Neural cell (in vitro differentiated cells): ENCODE results near the gene AKT3. TPM values are rescaled to one million over a fixed set of nuclear protein-coding genes. Genes with fewer than 3 reads are reported as not detected.
"Not testable (repeated sequence)": the region's sequence is repeated elsewhere in the genome, so short reads cannot be mapped to it uniquely, and the experiment has no call there.

Source experiments
- H2AFZ ChIP-seq: fragments of 200-600, 300-800 bp; sonication (generic), shearing (Covaris generic); 2 replicates; pipeline ENCODE4 v1.6.0; 2014; ENCODE audit warnings: low read depth, mild to moderate bottlenecking, antibody characterized with exemption, low read length, moderate library complexity
- H3F3A ChIP-seq: fragments of 200-600 bp; shearing (Covaris generic); 2 replicates; pipeline ENCODE4 v1.6.1; 2016; ENCODE audit warnings: mild to moderate bottlenecking, moderate library complexity, mixed read lengths, antibody characterized with exemption, low read length; ENCODE audit not compliant: insufficient read depth, poor library complexity, severe bottlenecking
- H3K27ac ChIP-seq: fragments of 200-600, 300-800 bp; sonication (generic), shearing (Covaris generic); 2 replicates; pipeline ENCODE4 v1.5.1; 2014; ENCODE audit warnings: mild to moderate bottlenecking, low read length, moderate library complexity
- H3K27me3 ChIP-seq: fragments of 300-800, 200-600 bp; sonication (generic), shearing (Covaris generic); 2 replicates; pipeline ENCODE4 v1.6.0; 2014; ENCODE audit warnings: mild to moderate bottlenecking, low read depth, low read length, moderate library complexity; ENCODE audit not compliant: insufficient read depth
- H3K36me3 ChIP-seq: fragments of 300-800, 200-600 bp; sonication (generic), shearing (Covaris generic); 2 replicates; pipeline ENCODE4 v1.5.1; 2014; ENCODE audit warnings: mild to moderate bottlenecking, antibody characterized with exemption, low read length, moderate library complexity; ENCODE audit not compliant: insufficient read depth
- H3K4me2 ChIP-seq: fragments of 300-800, 200-600 bp; sonication (generic), shearing (Covaris generic); 2 replicates; pipeline ENCODE4 v1.6.0; 2014; ENCODE audit warnings: mild to moderate bottlenecking, low read length
- H3K4me3 ChIP-seq: fragments of 300-800, 200-600 bp; sonication (generic), shearing (Covaris generic); 2 replicates; pipeline ENCODE4 v1.5.1; 2014; ENCODE audit warnings: mild to moderate bottlenecking, low read length, moderate library complexity
- H3K79me2 ChIP-seq: fragments of 200-600 bp; shearing (Covaris generic); replicated peaks from 2 replicates; pipeline ENCODE4 v1.6.0; 2014; ENCODE audit warnings: mild to moderate bottlenecking, low read length, moderate library complexity; ENCODE audit not compliant: insufficient read depth
- H3K9ac ChIP-seq: fragments of 300-800, 200-600 bp; sonication (generic), shearing (Covaris generic); 2 replicates; pipeline ENCODE4 v1.6.1; 2016; ENCODE audit warnings: mild to moderate bottlenecking, low read length, mixed read lengths
- H3K9me2 ChIP-seq: fragments of 200-600 bp; shearing (Covaris generic); 2 replicates; pipeline ENCODE4 v1.6.1; 2016; ENCODE audit warnings: mild to moderate bottlenecking, low read length, mixed read lengths; ENCODE audit not compliant: insufficient read depth
- H3K9me3 ChIP-seq: fragments of 200-600, 300-800 bp; sonication (generic), shearing (Covaris generic); 2 replicates; pipeline ENCODE4 v1.6.1; 2016; ENCODE audit warnings: mild to moderate bottlenecking, mixed run types, low read length, moderate library complexity, mixed read lengths
- H4K20me1 ChIP-seq: fragments of 200-600 bp; shearing (Covaris generic); 2 replicates; pipeline ENCODE4 v1.6.1; 2016; ENCODE audit warnings: mild to moderate bottlenecking, mixed run types; ENCODE audit not compliant: insufficient read depth
- EP300 ChIP-seq: fragments of 450-650 bp; conservative IDR thresholded peaks from 2 replicates; pipeline ENCODE4 v1.6.1; 2014; ENCODE audit warnings: antibody characterized with exemption, mild to moderate bottlenecking, moderate library complexity; ENCODE audit not compliant: poor library complexity, severe bottlenecking
- EZH2 ChIP-seq: fragments of 200-600, 300-800 bp; shearing (Covaris generic), sonication (generic); IDR thresholded peaks from 2 replicates; pipeline ENCODE4 v1.6.1; 2014; ENCODE audit warnings: antibody characterized with exemption, low read length, borderline replicate concordance, mild to moderate bottlenecking; ENCODE audit not compliant: insufficient read depth, poor library complexity, severe bottlenecking
- MXI1 ChIP-seq: fragments of 450-650 bp; conservative IDR thresholded peaks from 2 replicates; pipeline ENCODE4 v1.6.1; 2014; ENCODE audit warnings: antibody characterized with exemption, mild to moderate bottlenecking; ENCODE audit not compliant: poor library complexity, severe bottlenecking
- POLR2AphosphoS5 ChIP-seq: IDR thresholded peaks from 2 replicates; pipeline ENCODE4 v1.6.1; 2012
- RAD21 ChIP-seq: fragments of 450-650 bp; conservative IDR thresholded peaks from 2 replicates; pipeline ENCODE4 v1.6.1; 2014; ENCODE audit warnings: antibody characterized with exemption, mild to moderate bottlenecking, moderate library complexity
- SMC3 ChIP-seq: fragments of 450-650 bp; conservative IDR thresholded peaks from 2 replicates; pipeline ENCODE4 v1.6.1; 2014; ENCODE audit warnings: antibody characterized with exemption, mild to moderate bottlenecking, moderate library complexity; ENCODE audit not compliant: poor library complexity
- TAF1 ChIP-seq: IDR thresholded peaks from 2 replicates; pipeline ENCODE4 v1.6.1; 2012; ENCODE audit warnings: low read depth
- polyA plus RNA-seq: library from polyadenylated mRNA; depleted of rRNA; stranded (reverse); fragments of >200 nt; gene quantifications from 2 replicates; pipeline ENCODE4 v1.2.3, GENCODE V29; 2014
- TF ChIP-seq, protein P1 (sequence below): IDR thresholded peaks from 2 replicates; pipeline ENCODE4 v1.6.1; 2012; ENCODE audit warnings: borderline replicate concordance
- TF ChIP-seq, protein P2 (sequence below): fragments of 450-650 bp; IDR thresholded peaks from 2 replicates; pipeline ENCODE4 v1.5.1; 2014; ENCODE audit warnings: antibody characterized with exemption, mild to moderate bottlenecking, moderate library complexity; ENCODE audit not compliant: poor library complexity, severe bottlenecking

The AKT3 gene
- polyA plus RNA-seq, 1 donor from 2014 or later, result 46.0 TPM

- no peak overlapping the region for H3K4me3 ChIP-seq
- peaks cover 16% of the 10 kb centered on the region for H3K9me3 ChIP-seq
- H2AFZ ChIP-seq, result no peak overlapping the region
- no peaks in the 10 kb centered on the region for H3K79me2 ChIP-seq
- no peaks in the 10 kb centered on the region for H4K20me1 ChIP-seq
- H3K4me2 ChIP-seq, result no peak overlapping the region
- H3K27ac ChIP-seq, result no peak overlapping the region
- H3K9ac ChIP-seq, result no peak overlapping the region
- no peaks in the 10 kb centered on the region for H3K9me2 ChIP-seq
- peaks cover 19% of the 10 kb centered on the region for H3K36me3 ChIP-seq
- TF ChIP-seq SMC3 (no peak), EP300 (no peak), POLR2AphosphoS5 (no peak), TAF1 (no peak), MXI1 (no peak), EZH2 (no peak), RAD21 (no peak)
- TF ChIP-seq, protein P1, sequence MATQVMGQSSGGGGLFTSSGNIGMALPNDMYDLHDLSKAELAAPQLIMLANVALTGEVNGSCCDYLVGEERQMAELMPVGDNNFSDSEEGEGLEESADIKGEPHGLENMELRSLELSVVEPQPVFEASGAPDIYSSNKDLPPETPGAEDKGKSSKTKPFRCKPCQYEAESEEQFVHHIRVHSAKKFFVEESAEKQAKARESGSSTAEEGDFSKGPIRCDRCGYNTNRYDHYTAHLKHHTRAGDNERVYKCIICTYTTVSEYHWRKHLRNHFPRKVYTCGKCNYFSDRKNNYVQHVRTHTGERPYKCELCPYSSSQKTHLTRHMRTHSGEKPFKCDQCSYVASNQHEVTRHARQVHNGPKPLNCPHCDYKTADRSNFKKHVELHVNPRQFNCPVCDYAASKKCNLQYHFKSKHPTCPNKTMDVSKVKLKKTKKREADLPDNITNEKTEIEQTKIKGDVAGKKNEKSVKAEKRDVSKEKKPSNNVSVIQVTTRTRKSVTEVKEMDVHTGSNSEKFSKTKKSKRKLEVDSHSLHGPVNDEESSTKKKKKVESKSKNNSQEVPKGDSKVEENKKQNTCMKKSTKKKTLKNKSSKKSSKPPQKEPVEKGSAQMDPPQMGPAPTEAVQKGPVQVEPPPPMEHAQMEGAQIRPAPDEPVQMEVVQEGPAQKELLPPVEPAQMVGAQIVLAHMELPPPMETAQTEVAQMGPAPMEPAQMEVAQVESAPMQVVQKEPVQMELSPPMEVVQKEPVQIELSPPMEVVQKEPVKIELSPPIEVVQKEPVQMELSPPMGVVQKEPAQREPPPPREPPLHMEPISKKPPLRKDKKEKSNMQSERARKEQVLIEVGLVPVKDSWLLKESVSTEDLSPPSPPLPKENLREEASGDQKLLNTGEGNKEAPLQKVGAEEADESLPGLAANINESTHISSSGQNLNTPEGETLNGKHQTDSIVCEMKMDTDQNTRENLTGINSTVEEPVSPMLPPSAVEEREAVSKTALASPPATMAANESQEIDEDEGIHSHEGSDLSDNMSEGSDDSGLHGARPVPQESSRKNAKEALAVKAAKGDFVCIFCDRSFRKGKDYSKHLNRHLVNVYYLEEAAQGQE, result no peak
- TF ChIP-seq, protein P2, sequence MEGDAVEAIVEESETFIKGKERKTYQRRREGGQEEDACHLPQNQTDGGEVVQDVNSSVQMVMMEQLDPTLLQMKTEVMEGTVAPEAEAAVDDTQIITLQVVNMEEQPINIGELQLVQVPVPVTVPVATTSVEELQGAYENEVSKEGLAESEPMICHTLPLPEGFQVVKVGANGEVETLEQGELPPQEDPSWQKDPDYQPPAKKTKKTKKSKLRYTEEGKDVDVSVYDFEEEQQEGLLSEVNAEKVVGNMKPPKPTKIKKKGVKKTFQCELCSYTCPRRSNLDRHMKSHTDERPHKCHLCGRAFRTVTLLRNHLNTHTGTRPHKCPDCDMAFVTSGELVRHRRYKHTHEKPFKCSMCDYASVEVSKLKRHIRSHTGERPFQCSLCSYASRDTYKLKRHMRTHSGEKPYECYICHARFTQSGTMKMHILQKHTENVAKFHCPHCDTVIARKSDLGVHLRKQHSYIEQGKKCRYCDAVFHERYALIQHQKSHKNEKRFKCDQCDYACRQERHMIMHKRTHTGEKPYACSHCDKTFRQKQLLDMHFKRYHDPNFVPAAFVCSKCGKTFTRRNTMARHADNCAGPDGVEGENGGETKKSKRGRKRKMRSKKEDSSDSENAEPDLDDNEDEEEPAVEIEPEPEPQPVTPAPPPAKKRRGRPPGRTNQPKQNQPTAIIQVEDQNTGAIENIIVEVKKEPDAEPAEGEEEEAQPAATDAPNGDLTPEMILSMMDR, result no peak
- no peaks in the 10 kb centered on the region for H3F3A ChIP-seq
- H3K27me3 ChIP-seq, result no peaks in the 10 kb centered on the region
These were observed 191.4 kb downstream of the AKT3 start for GRCh38 chr1:243658594-243659105.

- no peaks in the 10 kb centered on the region for H3K27me3 ChIP-seq
- H4K20me1 ChIP-seq, result no peaks in the 10 kb centered on the region
- H2AFZ ChIP-seq, result no peak overlapping the region
- no peak overlapping the region for H3K27ac ChIP-seq
- no peak for TF ChIP-seq TAF1
- TF ChIP-seq SMC3, result no peak
- no peak for TF ChIP-seq RAD21
- H3F3A ChIP-seq, result no peaks in the 10 kb centered on the region
- H3K9me2 ChIP-seq, result no peaks in the 10 kb centered on the region
- H3K79me2 ChIP-seq, result no peaks in the 10 kb centered on the region
- no peak overlapping the region for H3K4me3 ChIP-seq
- peaks cover 19% of the 10 kb centered on the region for H3K36me3 ChIP-seq
- H3K9me3 ChIP-seq, result peaks cover 16% of the 10 kb centered on the region
- no peak overlapping the region for H3K9ac ChIP-seq
- H3K4me2 ChIP-seq, result no peak overlapping the region
These were observed 192.2 kb downstream of the AKT3 start for GRCh38 chr1:243657793-243658192.

GRCh38 chr1:243649530-243649929 lies 200.5 kb downstream of the AKT3 start:
- H3K4me3 ChIP-seq, H3K9ac ChIP-seq, H3K9me2 ChIP-seq, H3F3A ChIP-seq, H3K36me3 ChIP-seq, H2AFZ ChIP-seq, H3K27ac ChIP-seq, H3K79me2 ChIP-seq, H3K27me3 ChIP-seq, H4K20me1 ChIP-seq, H3K4me2 ChIP-seq, H3K9me3 ChIP-seq: not testable (repeated sequence)
